ENCODE measurements around the gene NANOS2. TPM values are rescaled to one million over a fixed set of nuclear protein-coding genes. Genes with fewer than 3 reads are reported as not detected.

Gene NANOS2
- total and polyA plus RNA-seq, 2 of the 4 experiments (the other 2 are of a cell fraction): not detected

GRCh38 chr19:45895519-45895972, 19.0 kb downstream of the NANOS2 start:
- Histone ChIP-seq H3K36me3 (ENCODE audit: control insufficient read depth, insufficient read depth, low read length) (peaks cover 32% of the 10 kb centered on the region), H4K91ac (ENCODE audit: insufficient read depth, low read depth, low read length) (no peak overlapping the region), H2BK120ac (ENCODE audit: low read depth, low read length) (no peak overlapping the region), H3K4ac (ENCODE audit: low read depth, low read length) (no peak overlapping the region), H3K18ac (ENCODE audit: low read depth, low read length) (no peak overlapping the region), H2AK5ac (ENCODE audit: low read depth, low read length) (no peak overlapping the region), H3K56ac (ENCODE audit: extremely low read depth, insufficient read depth, low read length) (no peak overlapping the region), H2BK20ac (ENCODE audit: low read depth, low read length) (no peak overlapping the region), H3K79me1 (ENCODE audit: low read depth in 1 of 2, low read length in 2 of 2) (peaks cover 3 to 9% of the 10 kb centered on the region in 2 experiments), H3K4me3 (ENCODE audit: insufficient read depth, low read depth, low read length) (no peak overlapping the region), H3K27me3 (ENCODE audit: control insufficient read depth, insufficient read depth, low read length) (no peaks in the 10 kb centered on the region), H3K14ac (replicated peaks; ENCODE audit: low read depth, low read length) (no peak overlapping the region), H3K9ac (ENCODE audit: low read depth, low read length) (no peak overlapping the region), H3K9me3 (ENCODE audit: control insufficient read depth, insufficient read depth, low read length) (no peaks in the 10 kb centered on the region), H3K23ac (ENCODE audit: low read depth, low read length) (no peak overlapping the region), H3K27ac (ENCODE audit: insufficient read depth, low read length) (no peak overlapping the region), H4K20me1 (ENCODE audit: insufficient read depth, low read length) (0 out of 2 replicates have a peak, but pooled peaks cover 3% of the 10 kb centered on the region), H2BK15ac (ENCODE audit: low read depth, low read length) (no peak overlapping the region), H3K9me1 (ENCODE audit: insufficient read depth, low read length) (peaks cover 4% of the 10 kb centered on the region; the same call in 1 of the 2 replicates), H2AFZ (replicated peaks; ENCODE audit: low read length, poor library complexity) (no peak overlapping the region), H2BK5ac (ENCODE audit: low read depth, low read length, poor library complexity, severe bottlenecking) (no peak overlapping the region), H2AK9ac (replicated peaks; ENCODE audit: low read depth, low read length, poor library complexity) (no peak overlapping the region), H3K4me1 (ENCODE audit: control insufficient read depth, insufficient read depth, low read length) (no peaks in the 10 kb centered on the region), H3K4me2 (ENCODE audit: low read depth, low read length) (no peak overlapping the region), H4K5ac (ENCODE audit: low read depth, low read length) (no peak overlapping the region), H4K8ac (ENCODE audit: low read depth in 2 of 2, low read length in 2 of 2) (no peak overlapping the region)
- POLR2A ChIA-PET (ENCODE audit: unreplicated experiment): no interaction called here
- TF ChIP-seq CHD1 (IDR thresholded peaks at IDR 0.05; ENCODE audit: low read depth, low read length) (no peak), RFX5 (IDR thresholded peaks at IDR 0.05; ENCODE audit: low read depth, low read length) (no peak), ELK1 (IDR thresholded peaks at IDR 0.05; ENCODE audit: borderline replicate concordance, low read depth, low read length) (no peak), BHLHE40 (IDR thresholded peaks at IDR 0.05; ENCODE audit: low read depth, low read length) (no peak), MAFK (IDR thresholded peaks at IDR 0.05; ENCODE audit: low read depth, low read length) (no peak), RCOR1 (IDR thresholded peaks at IDR 0.05; ENCODE audit: insufficient replicate concordance, low read length) (no peak), CEBPB (IDR thresholded peaks at IDR 0.05; ENCODE audit: low read depth, low read length) (no peak), USF2 (IDR thresholded peaks at IDR 0.05; ENCODE audit: low read depth, low read length) (no peak), RAD21 (IDR thresholded peaks at IDR 0.05; ENCODE audit: low read length) (no peak), MAZ (IDR thresholded peaks at IDR 0.05; ENCODE audit: borderline replicate concordance, low read depth, low read length) (no peak), NFE2L2 (IDR thresholded peaks at IDR 0.05; ENCODE audit: low read depth, low read length) (no peak), SMC3 (IDR thresholded peaks at IDR 0.05; ENCODE audit: low read depth, low read length) (no peak)
- WGBS, 2 experiments (ENCODE audit: extremely low coverage in 2 of 2, insufficient read length in 1 of 2): 100% methylated on average over 2 of the region's 9 CpGs; no CpG with 5 or more reads in 1 of the 2 experiments
- DNase-seq (no peak), ATAC-seq (ENCODE audit: low read depth) (no peak)
- BruUV-seq (replicated peaks): no TSS peak
- CTCF ChIA-PET: interaction anchor here (0.7 kb wide), 1 partner anchor 32 kb away, joined by 4 read pairs; no protein-coding TSS in a partner anchor
- in situ Hi-C loops (cut with MboI; ENCODE audit: low sequenced_read_pairs) (no loop called here), intact Hi-C loops (cut with micrococcal nuclease) (no loop called here), dilution Hi-C loops (cut with HindIII; ENCODE audit: low sequenced_read_pairs, unreplicated experiment) (no loop called here)
